ENCODE measurements around the gene P4HB. TPM values are rescaled to one million over a fixed set of nuclear protein-coding genes. Genes with fewer than 3 reads are reported as not detected.
A peak's percentile ranks its signal among the peaks of the same experiment; 100 is the strongest.

P4HB gene
- total and polyA plus RNA-seq, 12 donors = 546 to 2,717 (median 934) TPM

GRCh38 chr17:81863833-81864768 is 3.8 kb upstream of the P4HB start:
- intact Hi-C loops (cut with DNase I) = no loop called here
- 74 to 78% (median 77%) methylated on average over 8 to 9 of the region's 9 CpGs for WGBS, 4 donors
- TF ChIP-seq CTCF (IDR thresholded peaks at IDR 0.05) (no peak), POLR2A (IDR thresholded peaks at IDR 0.05) (no peak)
- peak overlapping the region in 2 of 5 donors; percentile 15 to 99 for H3K27ac ChIP-seq
- H3K4me3 ChIP-seq = no peak overlapping the region
- H3K9me3 ChIP-seq (replicated peaks in 1 of 3) = no peaks in the 10 kb centered on the region
- peak in 1 of 7 donors; percentile 42 for DNase-seq
- H3K27me3 ChIP-seq = no peaks in the 10 kb centered on the region
- H3K36me3 ChIP-seq (replicated peaks in 1 of 2) = peaks cover 0 to 16% of the 10 kb centered on the region in 2 donors
- H3K4me1 ChIP-seq (replicated peaks in 1 of 2) = peaks cover 28 to 43% of the 10 kb centered on the region in 2 donors

- DNase-seq = no peak
- 72 to 83% (median 79%) methylated on average over 6 of the region's 6 CpGs for whole genome bisulfite sequencing, 4 donors
- intact Hi-C loops (cut with DNase I) = no loop called here
- H3K4me3 ChIP-seq = no peak overlapping the region
- H3K9me3 ChIP-seq (replicated peaks in 1 of 3) = no peaks in the 10 kb centered on the region
- H3K27ac ChIP-seq = peak overlapping the region in 2 of 5 donors; percentile 15 to 99
- H3K4me1 ChIP-seq (replicated peaks in 1 of 2) = peaks cover 36 to 43% of the 10 kb centered on the region in 2 donors
- no peak for TF ChIP-seq CTCF (IDR thresholded peaks at IDR 0.05)
- no peak for TF ChIP-seq POLR2A (IDR thresholded peaks at IDR 0.05)
- peaks cover 0 to 15% of the 10 kb centered on the region in 2 donors for H3K36me3 ChIP-seq (replicated peaks in 1 of 2)
- no peaks in the 10 kb centered on the region for H3K27me3 ChIP-seq
Measured at GRCh38 chr17:81863123-81863675, 2.9 kb upstream of the P4HB start.

DNA sequence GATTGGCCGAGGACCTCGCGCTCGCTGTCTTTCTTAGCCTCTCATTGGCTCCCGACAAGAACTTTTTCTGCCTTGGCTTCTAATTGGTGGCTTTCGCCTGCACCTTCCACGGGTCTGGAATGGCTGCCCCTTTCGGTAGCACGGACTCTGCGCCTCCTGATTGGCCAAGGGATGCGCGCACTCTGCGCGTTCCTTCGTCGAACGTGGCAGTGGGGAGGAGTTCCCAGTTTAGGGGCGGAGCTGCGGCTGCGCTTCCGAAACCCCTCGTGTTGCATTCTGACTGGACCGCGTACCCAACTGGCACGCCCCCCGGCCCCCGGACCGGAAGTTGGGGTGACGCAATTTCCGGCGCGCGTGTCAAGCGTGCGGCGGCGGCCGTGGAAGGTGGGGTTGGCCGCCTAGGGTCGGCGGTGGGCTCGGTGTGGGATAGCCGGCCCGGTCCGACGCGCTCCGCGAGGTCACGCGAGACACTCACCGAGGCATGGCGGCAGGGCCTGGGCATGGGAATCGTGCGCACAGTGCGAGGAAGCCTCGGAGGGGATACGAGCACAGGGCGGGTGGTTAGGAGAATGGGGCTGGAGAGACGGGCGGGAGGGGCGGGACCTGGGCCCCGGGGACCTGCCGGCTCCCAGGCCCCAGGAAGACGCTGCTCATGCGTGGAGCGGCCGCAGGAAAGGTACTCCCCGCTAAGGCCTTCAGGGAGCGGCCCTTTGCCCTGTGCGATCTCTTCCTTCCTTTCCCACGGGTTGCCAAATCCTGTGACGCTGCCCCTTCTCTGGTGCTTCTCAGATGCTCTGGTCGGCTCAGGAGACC is 627 bp upstream of the P4HB start:
- TF ChIP-seq POLR2A (IDR thresholded peaks at IDR 0.05) (peak; percentile 90 to 95), CTCF (IDR thresholded peaks at IDR 0.05) (peak in 2 of 6 experiments; percentile 20 to 45)
- H3K36me3 ChIP-seq (replicated peaks in 1 of 2) = peaks cover 0 to 28% of the 10 kb centered on the region in 2 donors
- intact Hi-C loops (cut with DNase I) = no loop called here

More for the DNA sequence above, 627 bp upstream of the P4HB start:
- WGBS, 4 donors = 0 to 1% (median 0%) methylated on average over 7 to 74 of the region's 74 CpGs
- Histone ChIP-seq H3K27ac (peak overlapping the region; percentile 95 to 100 (median 98)), H3K4me1 (replicated peaks in 1 of 2) (peaks cover 24 to 49% of the 10 kb centered on the region in 2 donors), H3K9me3 (replicated peaks in 1 of 3) (no peaks in the 10 kb centered on the region), H3K4me3 (peak overlapping the region in 3 of 4 donors; percentile 35 to 93 (median 91)), H3K27me3 (no peaks in the 10 kb centered on the region)
- DNase-seq = peak; percentile 99 to 100 (median 99)
